Measurements from ENCODE around the gene ZNF219.

ZNF219 gene

DNA sequence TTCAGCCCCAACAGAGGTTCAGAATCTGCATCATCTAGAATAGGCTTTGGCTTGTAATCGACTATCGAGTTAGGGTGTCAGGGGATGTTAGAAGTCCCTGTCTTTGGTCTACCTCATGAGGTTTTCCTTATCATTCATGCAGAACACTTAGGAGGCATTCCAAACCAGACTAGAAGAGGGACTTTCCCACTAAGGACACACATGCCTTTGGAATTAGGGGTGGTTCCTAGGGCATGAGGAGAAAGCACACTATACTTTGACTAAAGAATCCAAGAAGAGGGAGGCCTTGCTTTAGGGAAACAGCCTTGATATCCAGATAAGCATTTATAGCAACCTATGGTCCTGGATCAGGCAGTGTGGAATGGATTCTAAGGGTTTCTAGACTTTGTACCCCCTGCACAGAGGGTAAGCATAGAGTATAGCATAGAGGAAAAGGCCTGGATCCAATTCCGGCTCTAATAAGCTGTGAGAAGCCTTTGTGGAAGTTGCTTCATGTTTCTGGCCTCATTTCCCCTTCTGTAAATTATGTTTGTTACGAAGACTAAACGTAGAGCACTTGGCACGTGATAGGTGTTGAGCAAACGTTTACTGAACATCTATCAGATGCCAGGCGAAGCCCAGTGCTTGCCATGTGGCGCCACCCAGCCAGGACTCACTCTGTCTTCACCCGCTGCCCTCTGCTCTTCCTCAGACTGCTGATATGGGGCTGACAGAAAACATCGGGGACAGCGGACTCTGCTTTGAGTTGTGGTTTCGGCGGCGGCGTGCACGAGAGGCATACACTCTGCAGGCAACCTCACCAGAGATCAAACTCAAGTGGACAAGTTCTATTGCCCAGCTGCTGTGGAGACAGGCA lies 13.2 kb downstream of the ZNF219 start:
- no peak for DNase-seq

DNA sequence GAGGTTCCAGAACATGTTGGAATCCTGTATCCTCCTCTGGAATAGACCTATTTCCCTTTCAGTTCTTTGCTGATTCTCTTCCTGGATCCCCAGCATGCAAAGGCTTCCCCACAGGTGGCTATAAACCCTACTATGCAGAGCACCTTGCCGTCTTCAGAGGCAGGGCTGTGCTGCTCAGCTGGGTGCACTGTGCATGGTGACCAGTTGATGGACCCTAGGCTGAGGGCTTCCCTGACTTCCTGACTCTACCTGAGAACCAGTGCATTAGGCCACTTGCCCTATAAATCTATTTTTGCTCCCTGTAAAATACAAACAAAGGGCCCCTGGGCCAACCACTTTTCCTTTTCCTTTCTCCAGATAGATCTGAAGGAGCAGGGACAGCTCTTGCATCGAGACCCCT lies 14.1 kb downstream of the ZNF219 start:
- DNase-seq: no peak

DNA sequence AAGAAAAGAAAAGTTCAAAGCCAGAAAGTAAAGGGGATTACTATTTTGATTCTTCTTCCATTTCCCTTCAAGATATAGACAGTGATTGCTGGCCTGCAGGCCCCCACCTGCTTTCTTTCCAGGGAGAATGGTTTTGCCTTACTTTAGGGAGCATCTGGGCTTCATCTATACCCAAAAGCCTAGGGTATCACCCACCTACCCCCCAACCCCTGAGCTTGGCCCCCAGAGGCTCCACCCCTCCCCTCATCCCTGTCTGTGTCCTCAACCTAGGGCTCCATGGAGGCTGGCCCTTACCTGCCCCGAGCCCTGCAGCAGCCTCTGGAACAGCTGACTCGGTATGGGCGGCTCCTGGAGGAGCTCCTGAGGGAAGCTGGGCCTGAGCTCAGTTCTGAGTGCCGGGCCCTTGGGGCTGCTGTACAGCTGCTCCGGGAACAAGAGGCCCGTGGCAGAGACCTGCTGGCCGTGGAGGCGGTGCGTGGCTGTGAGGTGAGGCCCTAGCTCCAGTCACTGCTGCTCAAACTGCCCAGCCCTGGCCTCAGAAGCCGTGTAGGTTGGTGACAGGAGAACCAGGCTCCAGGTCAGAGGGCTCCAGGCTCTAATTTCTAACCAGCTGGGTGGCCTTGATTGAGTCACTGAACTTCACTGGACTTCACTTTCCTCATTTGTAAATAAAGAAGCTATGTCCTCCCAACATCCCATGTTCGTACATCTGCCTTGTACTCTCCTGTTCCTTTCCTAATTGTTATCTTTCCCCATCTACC lies 14.7 kb downstream of the ZNF219 start:
- DNase-seq: no peak

DNA sequence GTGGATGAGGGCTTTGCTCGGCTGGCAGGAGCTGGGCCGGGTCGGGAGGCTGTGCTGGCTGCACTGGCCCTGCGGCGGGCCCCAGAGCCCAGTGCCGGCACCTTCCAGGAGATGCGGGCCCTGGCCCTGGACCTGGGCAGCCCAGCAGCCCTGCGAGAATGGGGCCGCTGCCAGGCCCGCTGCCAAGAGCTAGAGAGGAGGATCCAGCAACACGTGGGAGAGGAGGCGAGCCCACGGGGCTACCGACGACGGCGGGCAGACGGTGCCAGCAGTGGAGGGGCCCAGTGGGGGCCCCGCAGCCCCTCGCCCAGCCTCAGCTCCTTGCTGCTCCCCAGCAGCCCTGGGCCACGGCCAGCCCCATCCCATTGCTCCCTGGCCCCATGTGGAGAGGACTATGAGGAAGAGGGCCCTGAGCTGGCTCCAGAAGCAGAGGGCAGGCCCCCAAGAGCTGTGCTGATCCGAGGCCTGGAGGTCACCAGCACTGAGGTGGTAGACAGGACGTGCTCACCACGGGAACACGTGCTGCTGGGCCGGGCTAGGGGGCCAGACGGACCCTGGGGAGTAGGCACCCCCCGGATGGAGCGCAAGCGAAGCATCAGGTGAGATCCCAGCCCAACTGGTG lies 16.8 kb downstream of the ZNF219 start:
- DNase-seq: no peak

DNA sequence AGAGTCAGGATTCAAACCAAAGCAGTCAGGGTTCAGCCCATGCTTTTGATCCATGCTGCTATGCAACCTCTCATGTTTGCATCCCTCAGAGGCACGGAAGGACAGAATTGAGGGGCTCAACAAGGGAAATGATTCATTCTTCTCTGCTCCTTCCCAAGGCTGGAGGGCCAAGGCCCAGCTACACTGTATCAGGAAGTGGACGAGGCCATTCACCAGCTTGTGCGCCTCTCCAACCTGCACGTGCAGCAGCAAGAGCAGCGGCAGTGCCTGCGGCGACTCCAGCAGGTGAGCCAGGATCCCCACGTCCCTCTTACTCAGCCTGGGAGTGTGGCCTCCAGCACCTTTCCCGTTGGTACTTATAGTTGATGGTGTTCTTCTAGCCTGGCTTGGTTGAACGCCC lies 19.7 kb downstream of the ZNF219 start:
- DNase-seq: no peak

DNA sequence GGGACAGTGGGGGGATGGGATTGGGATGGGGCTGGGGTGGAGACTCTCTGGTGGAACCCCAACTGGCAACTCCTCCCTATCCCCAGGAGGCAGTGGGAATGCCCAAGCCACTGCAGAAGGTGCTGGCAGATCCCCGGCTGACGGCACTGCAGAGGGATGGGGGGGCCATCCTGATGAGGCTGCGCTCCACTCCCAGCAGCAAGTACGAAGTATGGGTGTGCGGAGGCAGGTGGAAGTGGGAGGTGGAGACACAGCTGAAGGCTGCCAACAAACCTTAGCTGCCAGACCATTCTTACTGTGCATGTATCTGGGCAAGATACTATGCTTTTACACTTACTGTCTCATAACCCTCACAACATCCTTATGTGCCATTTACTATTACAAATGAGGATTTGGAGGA lies 20.2 kb downstream of the ZNF219 start:
- DNase-seq: no peak

DNA sequence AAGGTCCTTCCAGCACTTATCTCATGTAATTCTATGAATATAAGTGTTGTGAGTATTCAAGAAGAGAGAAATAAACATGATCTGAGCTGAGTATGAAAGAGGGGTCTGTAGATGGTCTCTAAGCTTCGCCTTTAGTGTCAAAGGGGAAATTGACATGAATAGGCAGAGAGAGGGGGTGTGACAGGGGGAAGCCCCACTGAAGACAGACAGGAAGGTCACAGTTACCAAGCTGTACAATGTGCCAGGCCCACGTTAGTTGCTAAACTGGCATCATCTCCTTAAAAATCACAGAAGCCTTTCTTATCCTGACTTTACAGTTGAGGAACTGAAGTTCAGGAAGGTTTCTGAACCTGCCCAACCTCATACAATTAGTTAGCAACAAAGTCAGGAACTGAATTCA lies 20.8 kb downstream of the ZNF219 start:
- DNase-seq: no peak

DNA sequence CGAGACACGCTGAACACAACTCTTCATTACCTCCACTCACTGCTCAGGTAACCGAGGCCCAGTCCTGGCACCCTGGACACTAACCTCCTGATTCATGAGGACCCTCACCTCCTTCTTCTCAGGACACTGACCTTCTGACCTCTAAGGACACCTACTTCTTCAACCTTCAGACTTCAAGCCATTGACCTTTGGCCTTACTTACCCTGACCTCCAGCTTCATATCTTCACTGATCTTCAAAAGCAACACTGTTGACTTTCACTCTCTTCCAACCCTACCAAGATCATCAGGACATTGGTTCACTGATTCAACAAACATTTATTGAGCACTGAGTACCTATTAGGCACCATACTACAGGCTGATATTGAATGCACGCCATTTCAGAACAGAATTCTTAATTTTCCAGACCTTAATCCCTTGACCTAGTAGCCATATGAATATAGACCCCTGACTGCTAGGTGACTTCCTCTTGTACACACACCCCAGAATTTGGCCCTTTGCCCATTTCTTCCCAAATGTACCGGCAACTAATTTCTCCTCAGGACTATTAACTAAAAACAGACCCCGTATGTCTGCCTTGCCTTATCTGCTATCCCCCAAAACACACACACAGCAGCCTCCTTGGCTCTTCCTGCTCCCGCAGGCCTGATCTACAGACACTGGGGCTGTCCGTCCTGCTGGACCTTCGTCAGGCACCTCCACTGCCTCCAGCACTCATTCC lies 22.6 kb downstream of the ZNF219 start:
- no peak for DNase-seq

DNA sequence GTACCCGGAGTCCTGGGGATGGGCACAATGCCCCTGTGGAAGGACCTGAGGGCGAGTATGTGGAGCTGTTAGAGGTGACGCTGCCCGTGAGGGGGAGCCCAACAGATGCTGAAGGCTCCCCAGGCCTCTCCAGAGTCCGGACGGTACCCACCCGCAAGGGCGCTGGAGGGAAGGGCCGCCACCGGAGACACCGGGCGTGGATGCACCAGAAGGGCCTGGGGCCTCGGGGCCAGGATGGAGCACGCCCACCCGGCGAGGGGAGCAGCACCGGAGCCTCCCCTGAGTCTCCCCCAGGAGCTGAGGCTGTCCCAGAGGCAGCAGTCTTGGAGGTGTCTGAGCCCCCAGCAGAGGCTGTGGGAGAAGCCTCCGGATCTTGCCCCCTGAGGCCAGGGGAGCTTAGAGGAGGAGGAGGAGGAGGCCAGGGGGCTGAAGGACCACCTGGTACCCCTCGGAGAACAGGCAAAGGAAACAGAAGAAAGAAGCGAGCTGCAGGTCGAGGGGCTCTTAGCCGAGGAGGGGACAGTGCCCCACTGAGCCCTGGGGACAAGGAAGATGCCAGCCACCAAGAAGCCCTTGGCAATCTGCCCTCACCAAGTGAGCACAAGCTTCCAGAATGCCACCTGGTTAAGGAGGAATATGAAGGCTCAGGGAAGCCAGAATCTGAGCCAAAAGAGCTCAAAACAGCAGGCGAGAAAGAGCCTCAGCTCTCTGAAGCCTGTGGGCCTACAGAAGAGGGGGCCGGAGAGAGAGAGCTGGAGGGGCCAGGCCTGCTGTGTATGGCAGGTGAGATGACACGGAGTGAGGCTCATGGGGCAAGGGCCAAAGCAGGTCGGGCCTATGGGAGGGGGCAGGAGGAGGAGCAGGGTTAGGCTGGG lies 23.8 kb downstream of the ZNF219 start:
- DNase-seq: no peak

DNA sequence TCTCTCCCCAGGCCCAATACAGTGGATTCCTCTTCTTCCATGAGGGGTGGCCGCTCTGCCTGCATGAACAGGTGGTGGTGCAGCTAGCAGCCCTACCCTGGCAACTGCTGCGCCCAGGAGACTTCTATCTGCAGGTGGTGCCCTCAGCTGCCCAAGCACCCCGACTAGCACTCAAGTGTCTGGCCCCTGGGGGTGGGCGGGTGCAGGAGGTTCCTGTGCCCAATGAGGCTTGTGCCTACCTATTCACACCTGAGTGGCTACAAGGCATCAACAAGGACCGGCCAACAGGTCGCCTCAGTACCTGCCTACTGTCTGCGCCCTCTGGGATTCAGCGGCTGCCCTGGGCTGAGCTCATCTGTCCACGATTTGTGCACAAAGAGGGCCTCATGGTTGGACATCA lies 24.5 kb downstream of the ZNF219 start:
- no peak for DNase-seq

DNA sequence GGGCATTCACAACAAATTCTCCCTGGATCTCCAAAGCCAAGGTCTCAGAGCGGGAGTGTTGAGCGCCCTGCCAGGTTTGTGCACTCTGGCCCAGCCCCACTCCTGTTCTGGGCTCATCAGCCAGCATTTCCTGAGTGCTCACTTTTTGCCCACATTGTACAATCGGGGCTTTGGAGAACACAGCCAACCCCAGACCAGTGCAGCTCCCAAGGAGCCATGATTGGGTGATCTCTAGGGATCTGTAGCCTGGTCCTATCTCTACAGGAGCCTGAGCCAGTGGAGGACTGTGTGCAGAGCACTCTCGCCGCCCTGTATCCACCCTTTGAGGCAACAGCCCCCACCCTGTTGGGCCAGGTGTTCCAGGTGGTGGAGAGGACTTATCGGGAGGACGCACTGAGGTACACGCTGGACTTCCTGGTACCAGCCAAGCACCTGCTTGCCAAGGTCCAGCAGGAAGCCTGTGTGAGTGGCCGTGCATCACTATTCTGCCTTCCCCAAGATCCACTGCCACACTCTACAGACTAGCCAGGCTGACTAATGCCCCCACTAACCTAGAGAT lies 25.6 kb downstream of the ZNF219 start:
- DNase-seq: no peak

DNA sequence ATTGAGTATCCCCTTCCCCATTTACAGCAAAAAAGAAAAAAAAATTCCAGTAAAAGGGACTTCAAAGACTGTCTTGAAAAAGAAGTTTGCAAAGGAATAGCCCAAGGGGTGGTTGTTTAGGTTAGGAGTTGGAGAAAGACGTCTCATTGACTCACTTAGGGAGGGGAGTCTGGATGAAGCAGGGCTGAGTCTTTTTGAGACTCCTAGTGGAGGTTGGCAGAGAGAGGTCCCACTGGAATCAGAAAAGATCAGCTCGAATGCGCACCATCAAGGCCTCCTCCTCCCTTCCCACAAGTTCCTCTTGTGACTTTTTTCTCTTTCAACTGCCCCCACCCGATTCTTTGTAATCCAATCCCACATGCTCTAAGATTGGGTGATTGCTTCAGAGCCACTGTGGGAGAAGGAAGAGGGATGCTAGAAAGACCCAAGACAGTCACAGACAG lies 26.4 kb downstream of the ZNF219 start:
- DNase-seq: no peak

DNA sequence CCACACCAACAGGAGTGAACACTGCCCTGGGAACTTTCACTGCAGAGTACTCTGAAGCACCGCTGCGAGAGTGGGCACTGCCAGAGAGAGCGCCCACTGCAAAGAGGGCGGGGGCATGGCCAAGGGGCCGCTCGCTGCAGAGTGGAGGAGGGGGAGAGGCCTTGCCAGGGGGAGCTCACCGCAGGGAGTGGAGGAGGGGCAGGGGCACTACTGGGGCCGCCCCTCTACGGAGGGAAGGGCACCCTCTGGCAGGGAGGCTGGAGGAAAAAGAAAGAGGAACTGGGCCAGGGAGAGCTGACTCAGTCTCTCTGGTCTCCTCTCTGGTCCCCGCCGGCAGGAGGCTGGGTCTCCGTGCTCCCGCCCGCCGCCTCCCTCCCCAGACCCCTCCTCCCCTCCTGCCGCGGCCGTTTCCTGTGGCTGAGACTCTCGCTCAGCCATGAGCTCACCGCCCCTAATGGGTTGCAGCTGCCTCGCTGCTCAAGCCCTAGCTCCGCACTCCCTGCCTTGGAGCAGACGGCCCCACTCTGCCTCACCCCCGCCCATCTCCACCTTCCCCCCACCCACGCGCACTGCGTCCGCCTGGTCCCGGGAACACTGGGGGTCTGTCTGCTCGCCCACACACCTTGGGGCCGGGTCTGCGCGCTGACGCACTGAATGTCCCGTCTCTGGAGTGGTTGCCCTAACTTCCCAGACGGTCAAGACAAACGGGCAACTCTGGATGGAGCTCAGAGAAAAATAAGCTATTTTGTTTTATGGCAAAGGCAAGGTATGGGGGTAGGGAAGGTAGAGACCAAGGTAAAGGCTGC lies 27.0 kb downstream of the ZNF219 start:
- no peak for DNase-seq

DNA sequence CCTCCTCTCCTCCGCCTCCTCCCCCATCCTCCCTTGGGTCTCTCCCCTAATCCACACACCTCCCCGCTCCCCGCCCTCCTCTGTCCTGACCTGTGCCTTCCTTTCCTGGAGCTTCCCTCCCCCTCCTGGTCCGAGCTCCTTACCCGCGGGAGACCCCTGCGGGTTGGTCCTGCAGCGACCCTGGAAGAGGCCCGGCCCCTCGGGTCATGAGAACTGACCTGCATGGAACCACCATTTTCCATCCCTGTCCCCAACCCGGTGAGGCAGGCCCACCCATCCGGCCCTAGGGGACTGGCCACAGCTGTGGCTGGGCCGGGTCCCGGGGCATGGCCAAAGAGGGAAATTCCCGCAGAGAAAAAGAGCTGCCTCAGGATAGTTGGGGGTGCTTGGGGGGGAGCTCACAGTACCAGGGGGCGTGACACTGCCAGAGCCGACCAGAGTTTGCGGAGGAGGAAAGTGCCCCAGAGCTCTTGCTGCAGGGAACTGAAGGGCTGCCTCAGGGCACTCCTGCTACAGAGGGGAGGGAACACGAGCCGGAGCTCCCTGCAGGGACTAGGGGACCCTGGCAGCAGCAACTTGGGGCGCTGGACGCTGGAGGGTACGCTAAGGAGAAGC lies 27.7 kb downstream of the ZNF219 start:
- DNase-seq: no peak

DNA sequence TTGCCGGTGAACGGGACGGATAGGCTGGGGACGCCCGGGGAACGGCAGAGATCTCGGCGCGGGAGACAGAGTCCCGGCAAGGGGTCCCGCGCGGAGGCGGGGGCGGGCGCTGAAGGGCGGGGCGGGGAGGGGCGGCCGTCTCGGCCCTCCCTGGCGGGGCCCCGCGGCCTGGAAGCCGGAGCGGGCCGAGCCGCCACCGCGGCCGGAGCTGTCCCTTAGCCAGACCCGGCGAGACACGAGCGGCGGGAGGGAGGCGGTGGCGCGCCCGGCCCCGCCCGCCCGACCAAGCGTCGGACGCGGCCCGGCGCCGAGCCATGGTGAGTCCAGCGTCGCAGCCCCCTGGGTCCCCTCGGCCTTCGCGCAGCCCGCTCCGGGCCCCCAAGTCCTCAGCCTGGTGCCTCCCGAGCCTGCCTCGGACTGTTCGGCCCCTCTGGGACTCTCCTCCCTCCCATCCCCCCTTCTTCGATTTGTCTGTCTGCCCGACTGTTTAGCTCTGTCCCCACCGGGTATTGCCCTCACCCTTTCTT lies 28.3 kb downstream of the ZNF219 start, which contains the start of gene ARHGEF40:
ARHGEF40 (plus strand) TSS at position 222 of the 527 bp plus-strand sequence; CDS start at position 315, 93 bp downstream.
- DNase-seq: no peak

DNA sequence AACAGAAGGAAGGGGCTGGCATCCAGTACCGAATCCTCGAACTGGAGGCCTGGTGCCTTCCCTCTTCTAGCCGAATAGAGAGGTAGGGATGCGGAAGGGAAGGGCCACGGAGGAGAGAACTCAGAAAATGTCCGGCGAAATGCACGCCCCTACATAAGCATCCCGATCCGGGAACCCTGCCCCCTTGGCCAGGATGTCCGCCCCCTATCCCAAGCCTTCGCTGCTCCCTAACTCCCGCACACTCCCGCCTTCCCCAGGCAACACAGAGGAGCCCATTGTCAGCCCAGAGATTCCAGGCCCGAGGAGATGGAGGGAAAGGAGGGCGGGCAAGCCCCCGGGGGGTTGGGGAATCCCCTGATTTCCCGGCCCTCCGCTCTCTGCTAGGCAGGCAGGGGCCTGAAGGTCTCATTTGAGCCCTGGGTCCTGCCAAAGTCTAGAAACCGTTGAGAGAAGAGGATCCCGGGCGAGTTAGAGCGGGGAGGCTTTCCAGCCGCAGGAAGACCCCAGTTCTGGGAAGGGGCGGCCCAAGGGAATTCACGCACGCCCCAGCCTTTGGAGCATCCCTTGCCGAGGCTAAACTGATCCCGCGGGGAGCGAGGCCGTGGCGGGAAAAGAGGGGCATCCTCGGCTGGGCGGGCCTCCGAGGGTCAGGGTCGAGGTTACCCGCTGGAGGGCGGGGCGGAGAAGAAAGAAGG lies 28.9 kb downstream of the ZNF219 start:
- no peak for DNase-seq

DNA sequence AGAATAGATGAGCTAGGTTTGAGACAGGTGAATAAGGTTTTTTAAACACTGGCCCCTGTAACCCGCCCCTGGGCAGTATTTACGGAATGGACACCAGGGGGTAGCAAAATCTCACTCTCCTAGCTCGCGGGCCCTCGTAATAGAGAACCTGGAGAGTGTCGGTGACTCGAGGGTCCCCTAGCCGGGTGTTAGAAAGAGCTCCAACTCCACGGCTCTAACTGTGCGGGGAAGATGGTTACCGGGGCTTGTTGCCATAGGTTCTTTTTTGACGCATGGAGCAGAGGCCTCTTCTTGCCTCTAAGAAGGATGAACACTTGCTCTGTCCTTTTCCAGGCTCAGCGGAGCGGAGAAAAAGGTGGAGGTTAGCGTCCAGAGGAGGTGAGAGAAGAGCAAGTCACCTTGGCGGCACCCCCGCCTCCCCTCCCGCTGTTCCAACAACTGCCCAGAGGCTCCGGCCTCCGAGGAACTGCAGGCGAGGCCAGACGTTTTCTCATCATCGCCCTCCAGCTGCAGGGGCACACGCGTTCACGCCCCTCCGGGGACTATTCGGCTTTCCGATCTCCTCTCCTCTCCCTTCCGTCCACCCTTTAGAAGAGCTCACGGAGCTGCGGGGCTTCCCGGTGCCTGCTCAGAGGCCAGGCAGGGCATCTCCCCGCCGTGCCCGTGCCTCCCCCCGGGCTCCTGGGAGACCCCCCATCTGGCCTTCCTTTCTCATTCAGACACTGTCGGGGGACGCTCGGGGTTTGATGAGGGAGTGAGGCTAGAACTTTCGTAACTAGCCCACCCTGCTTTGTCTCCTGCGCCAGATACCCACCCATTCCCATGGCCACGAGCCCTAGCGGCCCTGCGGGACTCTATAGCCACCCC lies 29.7 kb downstream of the ZNF219 start:
- DNase-seq: no peak

DNA sequence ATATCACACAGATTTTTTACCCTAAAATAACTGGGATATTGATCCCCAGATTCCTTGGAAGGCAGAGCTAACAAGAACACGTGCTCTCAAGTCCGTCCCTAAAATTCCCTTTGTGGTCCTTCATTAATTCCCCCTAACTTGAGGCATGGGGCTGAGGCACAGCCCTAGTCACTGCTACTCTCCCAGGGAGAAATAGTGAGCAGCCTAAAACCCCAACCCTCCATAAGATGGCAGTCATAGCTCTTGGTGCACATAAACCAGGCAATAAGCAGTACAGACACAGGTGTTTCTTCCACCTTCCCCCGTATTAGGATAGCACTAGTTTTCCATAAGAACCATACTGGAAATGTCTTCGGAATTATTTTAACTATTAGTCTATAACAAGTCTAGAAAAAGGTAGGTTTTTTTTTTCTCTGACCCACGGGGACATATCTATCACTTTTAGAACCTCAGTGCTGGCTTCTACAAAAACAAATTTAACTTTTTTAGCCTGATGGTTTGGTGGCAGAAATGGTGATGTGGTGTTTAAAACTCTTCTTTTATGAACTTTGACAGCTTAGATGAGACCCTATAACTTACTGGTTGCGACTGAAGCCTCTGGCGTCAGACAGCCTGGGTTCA lies 31.5 kb downstream of the ZNF219 start:
- DNase-seq: no peak

All from activated naive CD4-positive, alpha-beta T cell treated with anti-CD3 and anti-CD28 coated beads, Interleukin-2, amount 50 U/mL, for 16 hours (primary cell).